Right renal pelvis (tissue), 4 donors: ENCODE measurements around the gene PPP3CA. TPM values are rescaled to one million over a fixed set of nuclear protein-coding genes. Genes with fewer than 3 reads are reported as not detected.

Source experiments
- DNase-seq, 4 donors: peaks; one replicate each; pipeline ENCODE4 v3.0.0-alpha.2; 2013; ENCODE audit warnings: low read depth in 4 of 4, low spot score in 3 of 4, missing footprints in 1 of 4
- polyA plus RNA-seq, 4 donors: library from polyadenylated mRNA; unstranded; fragments of 120-200 nt; gene quantifications; one replicate each; pipeline ENCODE4 v1.2.1, GENCODE V29; 2013; ENCODE audit not compliant: insufficient read length in 4 of 4

The PPP3CA gene
- polyA plus RNA-seq, 4 donors: 38.4 to 51.1 (median 45.5) TPM

DNA sequence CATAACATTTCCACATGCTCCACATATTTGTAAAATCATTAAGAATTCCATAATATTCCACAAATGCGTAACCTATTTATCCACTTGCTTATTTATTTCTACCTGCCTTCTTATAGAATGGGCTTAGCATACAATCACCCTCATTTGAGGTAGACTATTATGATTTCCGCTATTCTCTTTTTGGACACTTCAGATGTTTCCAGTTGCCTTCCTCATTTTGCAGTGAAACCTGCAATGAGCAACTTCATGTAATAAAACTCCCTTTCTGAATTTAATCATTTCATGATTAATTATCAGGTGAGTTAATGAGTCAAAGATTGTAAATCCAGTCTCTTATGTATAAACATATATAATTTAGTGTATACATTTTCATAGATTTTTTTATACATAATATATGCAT lies 58.0 kb downstream of the PPP3CA start:
- no peak for DNase-seq

DNA sequence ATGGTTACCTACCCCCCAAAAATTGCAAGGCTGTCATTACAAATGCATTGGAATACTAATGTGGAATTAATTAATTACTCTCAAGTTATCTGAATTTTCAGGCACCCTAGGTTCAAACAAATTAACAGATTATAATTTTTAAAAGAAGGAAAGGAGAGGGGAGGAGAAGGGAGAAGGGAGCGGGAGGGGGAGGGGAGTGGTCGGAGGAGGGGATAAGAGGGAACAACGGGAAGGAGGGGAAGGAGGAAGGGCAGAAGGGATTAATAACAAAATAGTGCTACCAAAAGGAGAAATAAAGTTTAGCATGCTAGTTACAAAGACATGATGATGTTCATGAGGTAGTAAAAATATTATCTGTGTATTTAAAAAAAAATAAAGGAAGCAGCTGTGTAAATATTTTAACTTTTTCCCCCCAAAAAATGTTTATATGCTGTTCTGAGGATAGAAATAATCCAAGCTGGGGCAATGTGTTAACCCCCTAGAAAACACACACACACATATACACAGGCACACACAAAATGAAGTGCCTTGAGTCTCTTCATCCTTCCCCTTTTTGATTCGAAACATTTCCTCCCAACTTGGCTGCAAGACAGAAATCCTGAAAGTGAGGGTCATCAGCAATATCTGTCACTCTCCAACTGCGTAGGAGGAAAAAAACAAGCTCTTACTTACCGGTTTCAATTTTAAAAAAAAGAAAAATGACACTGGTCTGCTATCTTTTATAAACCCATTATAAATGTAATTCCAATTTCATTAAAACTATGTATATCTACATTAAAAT lies 58.8 kb downstream of the PPP3CA start:
- no peak for DNase-seq

DNA sequence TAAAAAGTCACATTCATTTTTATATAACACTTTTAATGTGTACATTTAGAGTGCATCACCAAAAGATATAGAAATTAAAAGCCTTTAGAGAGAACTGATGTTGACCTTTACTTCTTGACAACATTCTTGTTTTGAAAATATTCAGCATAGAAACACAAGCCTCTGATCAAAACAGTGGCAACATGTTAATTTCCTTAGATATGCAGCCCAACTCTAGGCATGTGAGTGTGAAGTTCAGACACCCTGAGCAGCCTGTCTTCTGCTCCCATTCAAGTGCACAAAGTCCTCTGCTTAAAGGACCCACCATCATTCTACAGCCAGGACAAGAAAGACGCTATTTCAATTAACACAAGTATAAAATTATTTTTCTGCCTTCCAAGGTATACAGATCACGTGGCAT lies 60.0 kb downstream of the PPP3CA start:
- no peak for DNase-seq

DNA sequence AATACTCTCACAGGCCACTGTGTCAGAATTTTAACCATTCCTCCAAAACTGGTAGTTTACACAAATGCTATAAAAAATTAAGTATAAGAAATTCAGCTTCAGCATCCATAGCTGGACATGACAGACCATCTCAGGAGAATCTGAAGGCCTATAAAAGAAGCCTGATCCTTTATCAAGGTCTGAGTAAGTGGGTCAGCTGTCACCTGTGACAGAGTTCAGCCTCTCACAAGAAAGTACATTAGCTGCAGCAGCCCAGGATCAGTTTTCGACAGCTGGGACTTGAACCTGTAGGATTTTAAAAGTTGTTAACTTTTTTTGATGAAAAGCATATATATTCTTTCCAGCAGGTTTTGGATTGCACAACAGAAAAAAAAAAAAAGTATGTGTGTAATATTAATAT lies 60.7 kb downstream of the PPP3CA start:
- no peak for DNase-seq

DNA sequence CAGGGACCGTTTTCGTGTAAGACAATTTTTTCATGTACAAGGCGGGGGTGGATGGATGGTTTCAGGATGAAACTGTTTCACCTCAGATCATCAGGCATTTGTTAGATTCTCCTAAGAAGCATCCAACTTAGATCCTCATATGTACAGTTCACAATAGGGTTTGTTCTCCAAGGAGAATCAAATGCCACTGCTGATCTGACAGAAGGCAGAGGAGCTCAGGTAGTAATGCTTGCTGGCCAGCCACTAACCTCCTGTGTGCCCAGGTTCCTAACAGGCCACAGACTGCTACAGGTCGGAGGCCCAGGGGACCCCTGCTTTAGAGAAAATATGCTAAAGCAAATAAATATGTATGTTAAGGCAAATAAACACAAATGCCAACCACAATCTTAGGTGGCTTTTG lies 61.3 kb downstream of the PPP3CA start:
- DNase-seq: no peak

DNA sequence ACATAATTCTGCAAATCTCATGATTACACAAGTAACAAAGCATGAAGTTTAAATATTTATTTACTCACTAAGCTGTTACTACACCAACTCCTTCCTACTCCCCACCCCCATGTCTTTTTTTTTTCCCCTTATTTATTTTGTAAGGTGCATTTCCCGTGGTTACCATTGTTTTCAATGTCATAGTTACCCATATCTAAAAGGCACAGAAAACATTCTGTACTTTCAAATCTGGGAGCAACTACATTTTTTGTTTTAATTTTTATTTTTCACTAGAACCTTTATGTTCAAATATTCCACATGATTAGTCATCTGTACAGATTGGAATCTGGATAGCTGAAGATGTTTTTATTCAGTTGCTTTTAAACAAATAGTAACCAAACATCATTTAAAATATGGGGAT lies 62.8 kb downstream of the PPP3CA start:
- no peak for DNase-seq

DNA sequence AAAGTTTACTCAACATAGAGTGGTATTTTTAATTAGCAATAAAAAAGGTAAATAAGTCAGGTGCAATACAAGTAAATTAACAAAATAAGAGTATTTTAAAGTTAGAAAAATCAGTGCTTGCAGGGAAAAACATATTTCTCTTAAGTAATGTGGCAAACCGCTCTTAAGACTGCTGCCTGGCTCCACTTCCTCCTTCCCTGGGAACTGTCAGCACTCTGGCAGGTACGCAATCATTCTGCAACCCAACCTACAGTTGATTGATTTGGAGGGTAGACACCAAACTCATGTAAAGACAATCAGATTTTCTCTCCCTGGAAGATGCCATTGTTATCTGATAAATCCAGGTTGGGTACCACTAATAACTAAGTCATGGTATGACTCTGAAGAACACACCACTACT lies 63.9 kb downstream of the PPP3CA start:
- DNase-seq: no peak

DNA sequence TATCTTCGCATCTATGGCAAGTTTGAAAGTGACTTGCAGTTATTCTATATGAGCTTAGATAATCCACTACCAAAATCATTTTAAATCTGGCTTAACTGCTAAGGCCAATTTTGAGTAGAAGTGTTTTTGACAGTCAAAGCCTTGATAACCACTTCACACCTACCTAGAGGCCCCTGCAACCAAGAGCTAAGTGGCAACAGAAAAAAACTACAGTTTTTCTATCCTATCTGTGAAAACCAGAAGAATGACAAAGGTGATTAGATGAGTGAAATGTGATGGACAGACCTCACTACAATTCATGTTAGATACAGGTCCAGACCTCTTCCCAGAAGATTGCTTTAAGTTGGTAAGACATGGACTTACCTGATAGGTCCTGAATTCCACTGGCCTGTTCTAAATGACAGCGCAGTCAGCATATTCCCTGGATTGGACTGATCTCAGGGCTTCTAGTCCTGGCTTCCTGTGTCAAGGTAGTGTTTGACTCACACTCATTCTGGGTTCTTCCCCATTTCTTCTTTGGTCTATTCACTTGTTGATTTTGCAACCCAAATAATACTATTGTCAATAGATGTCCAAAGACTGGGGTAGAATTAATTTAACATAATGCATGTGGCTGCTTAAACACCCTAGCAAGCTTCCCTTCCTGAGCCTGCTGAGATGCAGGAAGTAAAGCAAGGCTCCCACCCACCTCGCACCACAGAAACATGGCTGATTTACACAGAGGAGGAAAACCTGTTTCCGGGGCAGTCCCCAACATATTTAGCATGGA lies 65.1 kb downstream of the PPP3CA start:
- no peak for DNase-seq

DNA sequence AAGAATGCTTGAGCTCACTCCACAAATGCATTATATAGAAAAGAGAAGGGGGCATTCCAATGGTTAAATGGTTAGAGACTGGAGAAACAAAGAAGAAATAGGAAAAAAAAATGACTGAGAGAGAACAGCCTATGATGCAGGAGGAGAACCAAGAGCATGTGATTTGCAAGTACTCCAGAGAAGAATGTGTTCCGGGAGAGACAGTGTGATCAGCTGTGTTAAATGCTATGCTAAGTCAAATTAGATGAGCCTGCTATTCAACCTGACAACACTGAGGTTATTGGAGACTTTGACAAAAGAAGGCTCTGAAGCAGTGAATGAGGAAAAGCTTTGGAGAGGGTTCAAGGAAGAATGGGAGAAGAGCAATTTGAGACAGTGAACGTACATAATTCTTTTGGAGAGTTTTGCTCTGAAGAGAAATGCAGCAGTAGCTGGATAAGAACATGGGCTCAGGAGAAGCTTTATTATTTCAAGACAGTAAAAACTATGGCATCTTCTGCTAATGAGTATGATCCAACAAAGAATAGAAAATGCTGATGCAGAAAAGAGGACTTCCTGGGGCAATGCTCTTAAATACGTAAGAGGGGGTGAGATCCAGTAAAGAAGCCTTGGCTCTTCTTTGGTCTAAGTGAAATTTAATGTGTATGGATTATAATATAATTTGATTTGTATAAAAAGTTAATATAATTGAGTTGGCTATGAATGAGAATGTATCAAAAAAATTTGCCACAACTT lies 66.3 kb downstream of the PPP3CA start:
- DNase-seq: no peak

DNA sequence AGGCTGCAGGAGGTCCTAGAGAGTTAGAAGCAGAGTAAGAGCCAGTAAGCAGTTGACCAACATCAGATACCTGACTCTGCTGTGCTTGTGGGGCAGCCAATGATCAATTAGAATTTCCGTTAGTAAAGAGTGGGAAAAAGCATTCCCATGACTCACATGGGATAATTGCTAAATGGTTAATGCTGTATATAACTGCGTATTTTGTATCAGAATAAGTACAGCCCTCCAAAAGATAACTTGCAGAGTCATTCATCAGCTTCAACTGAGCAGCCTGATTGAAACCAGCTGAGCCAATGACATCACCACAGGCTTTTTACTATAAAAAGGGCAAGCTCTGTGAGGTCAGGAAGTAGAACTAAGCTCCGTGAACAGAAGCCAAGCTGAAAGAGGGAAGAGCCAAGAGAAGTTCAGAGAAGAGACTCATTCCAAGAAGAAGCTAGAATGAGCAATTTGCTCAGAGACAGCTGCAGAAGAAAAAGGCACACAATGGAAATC lies 67.9 kb downstream of the PPP3CA start:
- DNase-seq: peak in 2 of 4 donors; percentile 22 to 28

DNA sequence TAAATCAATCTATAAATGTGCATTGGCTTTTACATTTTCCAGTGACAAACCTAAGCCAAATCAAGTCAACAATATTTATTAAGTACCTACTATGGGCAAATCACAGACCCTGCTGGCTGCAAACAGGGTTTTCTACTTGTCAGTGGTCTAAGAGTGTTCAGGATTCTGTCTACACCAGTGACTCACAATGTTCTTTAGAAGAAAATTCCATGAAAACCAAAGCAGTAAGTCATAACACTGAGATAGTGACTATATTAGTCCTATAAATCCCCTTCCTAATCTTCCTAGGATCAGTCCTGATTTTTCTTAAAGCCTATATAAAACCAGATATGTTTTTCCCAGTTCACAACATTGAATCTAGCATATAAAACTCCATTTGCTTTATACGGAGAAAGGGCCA lies 69.7 kb downstream of the PPP3CA start:
- no peak for DNase-seq

DNA sequence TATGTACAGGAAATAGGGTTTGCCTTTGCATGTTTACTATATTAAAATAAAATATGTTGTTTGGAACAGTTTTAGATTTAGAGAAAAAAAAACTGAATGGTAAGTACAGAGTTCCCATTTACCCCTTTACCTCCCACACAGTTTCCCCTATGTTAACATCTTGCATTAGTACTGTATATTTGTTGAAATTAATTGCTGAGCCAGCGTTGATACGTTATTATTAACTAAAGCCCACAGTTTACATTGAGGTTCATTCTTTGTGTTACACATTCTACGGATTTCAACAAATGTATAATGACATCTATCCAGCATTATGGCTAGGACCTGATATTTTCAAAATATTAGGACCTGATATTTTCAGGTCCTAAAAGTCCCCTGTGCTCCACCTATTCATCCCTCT lies 70.7 kb downstream of the PPP3CA start:
- no peak for DNase-seq

DNA sequence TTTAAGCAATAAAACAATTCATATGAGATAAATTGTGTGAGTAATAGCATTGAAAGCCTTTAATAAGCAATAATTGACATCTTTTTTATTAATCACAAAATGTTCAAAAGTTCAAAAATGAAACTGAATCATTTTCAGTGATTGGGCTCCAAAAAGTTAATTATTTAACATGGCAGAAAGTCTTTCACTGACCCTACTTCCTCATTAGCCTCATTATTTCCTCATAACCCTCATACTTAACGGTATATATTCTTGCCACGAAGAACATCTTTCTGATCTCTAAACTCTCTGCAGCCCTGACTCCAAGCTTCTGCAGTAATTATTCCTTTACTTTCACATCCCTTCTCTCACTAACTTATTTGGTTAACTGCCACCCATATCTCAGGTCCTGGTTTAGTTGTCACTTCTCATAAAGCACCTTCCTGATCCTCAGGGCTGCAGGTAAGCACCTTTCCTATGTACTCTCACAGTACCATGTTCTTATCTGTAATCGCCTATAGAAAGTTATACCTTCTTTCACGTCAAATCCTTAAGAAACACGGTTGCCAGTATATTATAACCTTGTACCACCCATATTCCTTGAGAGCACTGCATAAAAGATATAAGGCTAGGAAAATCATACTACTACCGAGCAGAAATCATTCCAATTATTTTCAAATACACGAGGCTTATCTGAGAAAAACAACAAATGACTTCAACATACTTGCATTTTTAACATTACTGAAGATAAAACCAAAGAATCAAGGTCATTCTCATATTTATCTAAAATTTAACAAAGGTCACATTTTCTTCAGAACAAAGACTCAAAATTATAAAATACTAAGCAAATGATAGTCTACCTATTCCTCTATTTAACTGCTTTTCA lies 72.2 kb downstream of the PPP3CA start:
- no peak for DNase-seq

DNA sequence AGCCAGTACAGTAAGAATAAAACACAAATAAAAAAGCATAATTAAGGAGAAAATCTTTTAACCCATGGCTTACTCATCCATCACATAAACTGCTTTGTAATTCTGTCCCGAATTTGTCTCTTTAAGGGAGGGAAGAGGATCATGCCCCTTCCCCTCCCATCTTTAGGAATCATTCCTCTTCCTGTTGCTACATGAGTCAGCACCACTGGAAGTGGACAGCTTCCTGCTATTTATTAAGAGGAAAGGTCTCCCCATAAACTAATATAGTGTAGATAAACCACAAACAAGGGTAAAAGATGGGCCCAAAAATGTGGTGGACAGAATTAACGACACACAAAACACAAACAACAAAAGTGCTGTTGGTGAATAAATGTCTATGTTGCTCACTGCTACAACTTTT lies 75.8 kb downstream of the PPP3CA start:
- no peak for DNase-seq

DNA sequence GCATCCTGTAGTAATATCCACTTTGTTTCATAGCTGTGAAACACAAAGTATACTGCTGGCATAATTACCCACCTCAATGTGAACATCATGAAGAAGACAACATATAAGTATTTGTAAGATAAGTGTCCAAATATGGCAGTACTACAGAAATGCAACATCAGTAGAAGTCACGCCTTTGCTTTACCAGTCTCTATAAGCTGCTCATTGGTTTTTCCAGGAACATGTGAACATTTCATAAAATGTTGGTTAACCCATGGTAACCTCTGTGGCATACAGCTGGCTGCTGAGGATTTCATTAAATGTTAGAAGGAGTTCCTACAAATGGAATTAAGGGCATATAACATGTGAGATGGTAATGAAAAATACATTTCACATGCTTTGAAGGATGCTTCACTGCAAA lies 77.6 kb downstream of the PPP3CA start:
- DNase-seq: no peak

DNA sequence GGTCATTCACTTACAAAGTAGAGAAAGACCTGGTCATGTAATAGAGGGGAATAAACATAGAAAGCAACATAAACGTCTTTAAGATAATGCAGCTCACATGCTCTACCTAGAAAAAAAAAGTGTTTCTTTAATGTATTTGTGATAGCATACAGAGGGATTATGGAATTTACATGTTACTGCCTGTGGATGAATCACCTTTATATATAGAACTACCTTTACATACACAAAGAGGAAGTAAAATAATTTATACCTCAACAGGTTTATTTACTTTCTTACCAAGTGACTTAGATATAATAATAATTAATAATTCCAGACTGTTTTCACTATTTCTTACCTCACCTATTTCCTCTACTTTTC lies 81.5 kb downstream of the PPP3CA start:
- DNase-seq: no peak

DNA sequence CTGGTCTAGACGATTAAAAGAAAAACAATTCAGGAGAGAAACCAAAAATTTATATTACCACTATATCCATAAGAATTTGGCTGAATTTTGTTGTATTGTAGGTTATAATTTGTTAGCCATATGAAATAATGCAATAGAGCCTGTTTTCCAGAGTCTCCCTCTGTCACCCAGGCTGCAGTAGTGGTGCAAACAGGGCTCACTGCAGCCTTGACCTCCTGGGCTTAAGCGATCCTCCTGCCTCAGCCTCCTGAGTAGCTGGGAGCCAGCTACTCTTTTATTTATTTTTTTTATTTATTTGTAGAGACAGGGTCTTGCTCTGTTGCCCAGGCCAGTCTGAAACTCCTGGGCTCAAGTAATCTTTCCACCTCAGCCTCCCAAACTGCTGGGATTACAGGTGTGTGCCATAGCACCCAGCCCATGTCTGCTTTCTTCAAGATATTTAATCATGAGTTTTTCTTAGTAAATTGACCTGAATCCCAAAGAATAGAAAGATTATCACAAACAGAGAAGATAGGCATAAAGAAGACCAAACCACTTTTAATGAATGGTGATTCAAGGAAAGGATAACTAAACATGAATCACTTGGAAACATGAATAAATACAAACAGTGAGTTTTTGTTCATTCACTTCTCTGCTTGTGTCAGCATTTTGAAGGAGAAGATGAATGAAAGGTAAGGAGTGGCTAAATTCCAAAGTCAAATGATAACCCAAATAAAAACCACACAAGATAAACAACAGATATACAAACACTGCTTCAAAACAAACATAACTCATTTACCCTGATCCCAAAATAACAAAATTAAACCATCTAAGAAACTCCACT lies 82.1 kb downstream of the PPP3CA start:
- DNase-seq: no peak

DNA sequence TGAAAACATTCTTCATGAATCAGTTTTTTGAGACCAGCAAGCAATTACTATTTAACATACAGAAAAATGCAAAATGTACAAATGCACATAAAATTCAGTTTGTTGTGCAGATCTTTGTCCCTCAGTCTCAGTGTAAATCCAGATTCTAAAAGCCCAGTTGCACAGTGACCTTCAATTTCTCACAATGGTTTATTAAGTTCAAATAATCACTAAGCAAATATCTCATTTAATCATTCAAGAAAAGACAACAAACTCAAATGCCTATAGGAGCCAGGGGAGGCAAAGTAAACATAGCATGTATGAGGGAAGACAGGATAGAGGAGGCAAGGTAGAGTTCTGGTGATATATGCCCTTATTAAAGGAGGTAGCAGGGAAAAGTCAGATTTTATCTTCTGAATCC lies 82.8 kb downstream of the PPP3CA start:
- no peak for DNase-seq

DNA sequence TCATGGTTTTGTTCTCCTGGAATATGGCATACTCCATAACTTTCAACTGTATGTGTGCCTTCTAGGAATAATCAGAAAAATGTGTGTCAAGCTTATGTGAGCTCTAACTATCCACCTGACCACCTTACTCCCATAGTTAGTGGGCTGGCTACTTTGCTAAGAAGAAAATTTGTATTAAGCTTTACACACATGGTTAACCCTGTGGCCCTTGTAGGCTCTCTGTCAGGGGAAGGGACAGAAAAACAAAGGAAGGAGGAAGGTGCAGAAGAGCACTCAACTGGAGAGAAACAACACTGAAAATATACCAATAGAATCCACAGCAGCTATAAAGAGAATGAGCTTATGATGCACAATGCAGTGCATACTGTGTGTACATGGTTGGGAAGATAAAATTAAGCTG lies 84.6 kb downstream of the PPP3CA start:
- no peak for DNase-seq

DNA sequence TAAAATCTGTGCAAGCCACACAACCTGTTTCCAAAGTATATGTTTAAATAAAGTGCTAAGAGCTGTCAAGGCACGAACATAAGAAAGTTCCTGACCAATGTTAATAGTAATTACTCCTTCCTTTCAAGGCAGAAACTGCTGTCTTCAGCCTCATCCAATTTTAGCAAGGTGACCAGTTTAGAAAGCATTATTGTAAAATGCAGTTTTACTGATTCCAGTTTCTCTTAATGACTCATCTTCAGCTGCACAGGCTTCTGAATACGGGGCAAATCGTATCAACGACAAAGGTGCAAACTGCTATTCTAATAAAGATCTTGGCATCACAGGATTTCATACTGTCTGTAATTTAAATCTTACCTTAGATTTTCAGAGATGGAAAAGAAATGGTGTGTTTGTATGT lies 87.5 kb downstream of the PPP3CA start:
- DNase-seq: no peak
